Fibroblast of lung (primary cell): Measurements from ENCODE around the gene TRIM60.

Source experiments
- CTCF ChIP-seq, 2 donors: IDR thresholded peaks in 1 of 2; conservative IDR thresholded peaks in 1 of 2; 1 replicate in 1 of 2; 2 replicates in 1 of 2; pipeline ENCODE4 v1.5.1; 2011 to 2012; ENCODE audit warnings: low read length in 2 of 2, control low read depth in 1 of 2, inconsistent platforms in 1 of 2, low read depth in 1 of 2, mild to moderate bottlenecking in 1 of 2
- EZH2 ChIP-seq: IDR thresholded peaks from 2 replicates; pipeline ENCODE4 v1.5.1; 2012; ENCODE audit warnings: low read length, control low read depth, mild to moderate bottlenecking; ENCODE audit errors: missing control alignments

- TF ChIP-seq CTCF (conservative IDR thresholded peaks at IDR 0.05 in 1 of 2, IDR thresholded peaks at IDR 0.05 in 1 of 2; ENCODE audit: low read depth in 1 of 2, low read length in 2 of 2): no peak
- TF ChIP-seq EZH2: no peak
Observed at GRCh38 chr4:165013691-165014090, 18.1 kb upstream of the TRIM60 start.
